K562 (cell line): ENCODE data around the gene LRRTM4.

Experiments used
- ETV5 ChIP-seq: sonication (generic); formaldehyde crosslinking; IDR thresholded peaks from 2 replicates; pipeline ENCODE4 v1.4.0; 2020; ENCODE audit warnings: low read depth, mild to moderate bottlenecking, missing genetic modification reagents
- GATA2 ChIP-seq: sonication (generic); formaldehyde crosslinking; IDR thresholded peaks from 2 replicates; pipeline ENCODE4 v1.4.0; 2020; ENCODE audit warnings: mild to moderate bottlenecking, missing genetic modification reagents
- HMGXB4 ChIP-seq: sonication (generic); formaldehyde crosslinking; IDR thresholded peaks from 2 replicates; pipeline ENCODE4 v1.8.1; 2023; ENCODE audit warnings: mild to moderate bottlenecking, missing genetic modification reagents
- MEIS2 ChIP-seq: fragments of 450-650 bp; IDR thresholded peaks from 2 replicates; pipeline ENCODE4 v1.6.1; 2014; ENCODE audit warnings: mild to moderate bottlenecking; ENCODE audit not compliant: partially characterized antibody
- SRF ChIP-seq, 2 experiments: fragments of 250-450, 450-650 bp in 1 of 2; sonication (Bioruptor Pico) in 1 of 2; sonication (generic) in 1 of 2; formaldehyde crosslinking; IDR thresholded peaks; 2 replicates each; pipeline versions ENCODE4 v1.5.0 to v1.5.1; 2020 to 2022; ENCODE audit warnings: mild to moderate bottlenecking in 1 of 2, missing genetic modification reagents in 1 of 2
- TF ChIP-seq, protein P1 (sequence below), 3 experiments: IDR thresholded peaks in 2 of 3; conservative IDR thresholded peaks in 1 of 3; 2 replicates each; pipeline ENCODE4 v1.5.1; 2011 to 2012; ENCODE audit warnings: low read length in 3 of 3, mild to moderate bottlenecking in 3 of 3, control low read depth in 2 of 3, improper control_type of control experiment in 1 of 3, inconsistent platforms in 1 of 3, low read depth in 1 of 3, mixed read lengths in 1 of 3, moderate library complexity in 1 of 3; ENCODE audit not compliant: insufficient read depth in 2 of 3

DNA sequence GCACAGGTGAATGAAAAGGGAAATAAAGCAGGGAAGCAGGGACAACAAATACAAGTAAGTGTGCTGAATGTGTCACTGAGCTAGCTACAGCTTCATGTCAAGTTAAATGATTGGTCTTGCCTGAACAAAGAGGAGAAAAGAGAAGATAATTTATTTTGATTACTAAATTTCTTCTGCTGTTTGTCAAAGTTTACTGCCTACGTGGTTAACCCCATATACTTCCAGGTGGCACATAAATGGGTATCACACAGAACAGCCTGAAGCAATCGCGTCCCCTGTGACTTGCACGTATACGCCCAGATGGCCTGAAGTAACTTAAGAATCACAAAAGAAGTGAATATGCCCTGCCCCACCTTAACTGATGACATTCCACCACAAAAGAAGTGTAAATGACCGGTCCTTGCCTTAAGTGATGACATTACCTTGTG, 434.2 kb downstream of the LRRTM4 start:
- no peak for TF ChIP-seq ETV5 (CRISPR knock-in tag)
- TF ChIP-seq MEIS2, result no peak
- no peak for TF ChIP-seq GATA2
- TF ChIP-seq, protein P1, sequence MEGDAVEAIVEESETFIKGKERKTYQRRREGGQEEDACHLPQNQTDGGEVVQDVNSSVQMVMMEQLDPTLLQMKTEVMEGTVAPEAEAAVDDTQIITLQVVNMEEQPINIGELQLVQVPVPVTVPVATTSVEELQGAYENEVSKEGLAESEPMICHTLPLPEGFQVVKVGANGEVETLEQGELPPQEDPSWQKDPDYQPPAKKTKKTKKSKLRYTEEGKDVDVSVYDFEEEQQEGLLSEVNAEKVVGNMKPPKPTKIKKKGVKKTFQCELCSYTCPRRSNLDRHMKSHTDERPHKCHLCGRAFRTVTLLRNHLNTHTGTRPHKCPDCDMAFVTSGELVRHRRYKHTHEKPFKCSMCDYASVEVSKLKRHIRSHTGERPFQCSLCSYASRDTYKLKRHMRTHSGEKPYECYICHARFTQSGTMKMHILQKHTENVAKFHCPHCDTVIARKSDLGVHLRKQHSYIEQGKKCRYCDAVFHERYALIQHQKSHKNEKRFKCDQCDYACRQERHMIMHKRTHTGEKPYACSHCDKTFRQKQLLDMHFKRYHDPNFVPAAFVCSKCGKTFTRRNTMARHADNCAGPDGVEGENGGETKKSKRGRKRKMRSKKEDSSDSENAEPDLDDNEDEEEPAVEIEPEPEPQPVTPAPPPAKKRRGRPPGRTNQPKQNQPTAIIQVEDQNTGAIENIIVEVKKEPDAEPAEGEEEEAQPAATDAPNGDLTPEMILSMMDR (IDR thresholded peaks at IDR 0.05 in 2 of 3, conservative IDR thresholded peaks at IDR 0.05 in 1 of 3; ENCODE audit: insufficient read depth in 2 of 3, low read depth in 1 of 3, low read length in 3 of 3), result no peak
- no peak for TF ChIP-seq HMGXB4
- TF ChIP-seq SRF (CRISPR knock-in tag; IDR thresholded peaks at IDR 0.05), result no peak
